GM21447 (cell line): ENCODE measurements around the gene LALBA.
A peak's percentile ranks its signal among the peaks of the same experiment; 100 is the strongest.
"Not testable (repeated sequence)": the region's sequence is repeated elsewhere in the genome, so short reads cannot be mapped to it uniquely, and the experiment has no call there.

ENCODE experiments used
- ATAC-seq: cut with Tn5 transposase; IDR thresholded peaks from one replicate; pipeline ENCODE4 v1.9.1; 2021; ENCODE audit not compliant: unreplicated experiment

LALBA gene

GRCh38 chr12:48569946-48570345 lies at the start of gene LALBA:
Gene LALBA (minus strand): TSS chr12:48570046. CDS start chr12:48570020, 26 bp downstream.
- no peak for ATAC-seq

- no peak for ATAC-seq
Observed at GRCh38 chr12:48618541-48618940, 48.7 kb upstream of the LALBA start.

- ATAC-seq = no peak
Observed at GRCh38 chr12:48615681-48616080, 45.8 kb upstream of the LALBA start.

DNA sequence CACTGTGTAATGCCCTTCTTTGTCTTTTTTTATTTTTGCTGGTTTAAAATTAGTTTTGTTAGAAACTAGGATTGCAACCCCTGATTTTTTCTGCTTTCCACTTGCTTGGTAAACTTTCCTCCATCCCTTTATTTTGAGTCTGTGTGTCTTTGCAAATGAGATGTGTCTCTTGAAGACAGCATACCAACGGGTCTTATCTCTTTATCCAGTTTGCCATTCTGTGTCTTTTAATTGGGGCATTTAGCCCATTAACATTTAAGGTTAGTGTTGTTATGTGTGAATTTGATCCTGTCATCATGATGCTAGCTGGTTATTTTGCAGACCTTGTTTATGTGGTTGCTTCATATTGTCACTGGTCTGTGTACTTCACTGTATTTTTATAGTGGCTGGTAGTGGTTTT lies 43.5 kb upstream of the LALBA start:
- ATAC-seq = no peak

GRCh38 chr12:48602192-48602989 lies 32.5 kb upstream of the LALBA start:
- no peak for ATAC-seq

DNA sequence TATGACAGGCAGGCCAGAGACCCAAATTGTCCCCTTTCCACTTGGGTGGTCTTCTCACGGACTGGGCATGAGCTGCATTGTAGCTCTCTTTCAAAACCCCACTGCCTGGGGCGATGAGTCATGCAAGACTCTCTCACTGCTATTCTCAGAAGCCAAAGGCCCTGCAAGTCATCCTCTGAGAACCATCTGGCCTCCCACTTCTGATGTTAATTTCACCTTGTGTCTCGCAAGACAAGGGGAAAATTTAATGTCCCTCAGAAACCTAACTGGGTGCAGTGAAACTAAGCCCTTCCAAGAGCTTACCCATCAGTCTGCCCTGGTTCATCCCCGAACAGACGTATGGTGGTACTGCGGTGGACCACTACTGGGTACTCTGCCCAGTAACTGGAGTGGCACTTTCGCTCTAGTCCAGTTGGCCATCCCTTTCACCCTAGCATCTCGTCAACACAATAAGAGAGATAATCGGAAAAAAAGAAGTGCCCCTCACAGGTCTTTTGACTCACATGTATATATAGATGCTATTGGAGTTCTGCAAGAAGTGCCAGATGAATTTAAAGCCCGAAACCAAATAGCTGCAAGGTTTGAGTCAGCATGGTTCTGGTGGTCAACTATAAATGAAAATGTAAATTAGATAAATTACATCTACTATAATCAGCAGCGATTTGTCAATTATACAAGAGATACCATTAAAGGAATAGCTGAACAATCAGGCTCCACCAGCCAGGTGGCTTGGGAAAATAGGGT lies 31.3 kb upstream of the LALBA start:
- ATAC-seq = peak; percentile 89

DNA sequence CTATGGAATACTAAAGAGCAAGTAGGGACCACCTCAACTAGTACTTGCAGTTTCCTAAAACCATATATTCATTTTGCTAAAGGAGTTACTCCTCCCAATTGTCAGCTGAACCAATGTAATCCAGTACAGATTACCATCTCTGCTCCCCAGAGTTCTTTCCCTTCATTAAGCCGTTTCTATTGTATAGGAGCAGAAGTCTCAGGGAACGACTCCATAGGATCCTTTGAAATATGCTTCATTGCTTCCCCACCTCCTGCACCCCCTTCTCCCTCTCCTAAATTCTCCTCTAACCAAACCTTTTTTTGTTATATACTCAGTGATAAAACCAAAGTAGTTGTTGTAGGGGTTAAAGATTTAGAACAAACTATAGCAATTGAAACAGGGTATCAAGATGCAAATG lies 30.7 kb upstream of the LALBA start:
- no peak for ATAC-seq

GRCh38 chr12:48592591-48593086 lies 22.8 kb upstream of the LALBA start:
- no peak for ATAC-seq

DNA sequence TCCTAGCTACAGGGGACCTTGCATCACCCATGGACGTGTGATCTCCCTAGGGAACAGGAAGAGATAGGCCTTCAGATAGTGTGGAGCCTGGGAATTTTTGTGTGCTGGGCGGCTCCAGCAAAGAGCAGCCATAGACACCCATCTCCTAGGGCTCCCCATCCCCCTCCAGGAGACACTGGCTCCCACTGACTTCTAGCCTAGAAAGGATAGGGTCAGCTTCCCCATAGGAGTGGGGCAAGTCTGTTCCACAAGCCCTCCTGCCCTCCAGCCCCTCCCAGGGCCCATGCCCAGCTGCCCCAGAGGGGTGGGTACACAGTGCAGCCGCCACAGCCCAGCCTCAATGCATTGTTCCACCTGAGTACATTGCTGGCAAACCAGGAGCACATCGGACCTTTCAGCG lies 16.5 kb upstream of the LALBA start:
- no peak for ATAC-seq

DNA sequence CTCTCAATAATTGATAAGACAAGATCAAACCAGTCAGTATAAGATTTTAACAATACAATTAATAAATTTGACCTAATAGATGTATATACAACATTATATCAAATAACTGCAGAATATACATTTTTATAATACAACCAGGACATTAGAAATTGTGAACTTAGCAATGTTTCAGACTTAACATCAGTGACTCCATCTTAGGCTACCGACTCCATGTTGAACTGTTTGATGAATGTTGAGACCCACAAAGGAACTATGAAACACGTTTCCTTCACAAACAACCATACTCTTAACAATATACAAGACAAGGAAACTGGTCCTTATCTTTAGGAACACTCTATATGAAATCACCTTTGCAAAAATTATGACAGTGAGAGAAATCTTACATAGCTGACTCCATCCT lies 13.9 kb upstream of the LALBA start:
- no peak for ATAC-seq

- ATAC-seq = no peak
Observed at GRCh38 chr12:48580831-48581230, 11.0 kb upstream of the LALBA start.

DNA sequence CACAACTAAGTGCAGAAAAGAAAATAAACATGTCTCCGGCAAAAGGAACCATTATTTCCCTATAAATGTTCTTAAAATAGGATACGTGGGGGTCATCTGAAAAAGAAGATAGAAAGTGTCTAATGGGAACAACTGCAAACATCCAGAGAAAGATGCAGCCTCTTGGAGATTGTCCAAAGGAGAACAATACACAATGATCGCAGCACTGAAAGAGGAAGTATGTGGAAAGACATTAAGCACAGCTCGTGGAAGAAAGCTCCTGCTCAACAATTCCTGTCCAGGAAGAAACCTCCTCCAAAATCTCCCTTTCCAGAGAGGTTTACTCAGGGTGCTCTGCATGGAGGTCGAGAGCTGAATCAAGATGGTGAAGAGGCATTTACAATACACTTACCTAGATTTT lies 2.5 kb upstream of the LALBA start:
- ATAC-seq = no peak

DNA sequence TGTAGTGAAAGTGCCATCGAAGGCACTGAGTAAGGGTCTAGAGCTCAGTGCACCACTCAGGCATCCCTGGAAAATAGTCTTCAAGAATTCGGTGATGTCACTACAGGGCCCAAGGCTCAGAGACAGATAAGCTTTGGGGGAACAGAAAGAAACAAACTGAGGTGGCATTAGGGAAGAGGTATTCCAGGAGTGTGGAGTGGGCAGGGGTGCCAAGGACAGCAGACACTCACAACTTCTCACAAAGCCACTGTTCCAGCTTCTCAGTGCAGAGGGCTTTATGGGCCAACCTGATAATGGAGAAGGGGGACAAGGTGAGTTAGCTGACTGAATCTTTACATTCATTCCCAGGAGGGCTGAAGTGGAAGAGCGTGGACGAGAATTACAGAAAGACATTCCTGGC lies 2.1 kb downstream of the LALBA start:
- ATAC-seq = no peak

DNA sequence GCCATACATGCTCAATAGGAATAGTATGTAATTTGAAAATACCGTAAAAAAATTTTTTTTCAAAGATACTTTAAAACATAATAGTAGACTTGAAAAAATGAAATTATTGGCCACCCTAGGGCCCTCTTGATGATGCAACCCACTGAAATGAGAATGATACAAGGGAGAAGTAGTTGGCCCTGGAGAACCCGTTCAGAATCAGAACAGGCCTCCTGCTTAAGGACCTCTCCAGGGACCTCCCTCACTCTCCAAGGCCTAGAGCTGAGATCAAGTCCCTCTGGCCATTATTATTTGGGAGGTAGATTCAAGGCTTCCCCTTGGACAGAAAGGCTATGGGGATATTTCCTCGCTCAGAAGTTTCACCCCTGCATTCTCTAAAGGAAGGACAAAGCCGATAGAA lies 11.9 kb downstream of the LALBA start:
- no peak for ATAC-seq

DNA sequence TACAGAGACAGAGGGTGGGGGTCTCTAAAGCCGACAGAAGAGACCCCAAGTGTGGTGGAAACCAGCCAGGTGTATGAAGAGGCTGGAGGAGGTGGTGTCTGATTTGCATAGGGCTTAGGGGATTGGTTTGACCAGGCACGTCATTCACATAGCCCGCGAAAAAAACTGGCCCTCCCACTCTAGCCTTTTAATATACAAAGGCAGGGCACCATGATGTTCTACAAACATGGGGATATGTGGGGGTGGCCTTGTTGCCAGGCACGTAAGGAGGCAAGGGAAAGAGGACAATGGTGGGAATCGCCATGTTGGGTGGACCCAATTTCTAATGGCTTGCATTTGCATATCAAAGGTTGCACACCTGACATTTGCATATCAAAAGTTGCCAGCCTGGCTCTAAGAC lies 13.2 kb downstream of the LALBA start:
- ATAC-seq = no peak

DNA sequence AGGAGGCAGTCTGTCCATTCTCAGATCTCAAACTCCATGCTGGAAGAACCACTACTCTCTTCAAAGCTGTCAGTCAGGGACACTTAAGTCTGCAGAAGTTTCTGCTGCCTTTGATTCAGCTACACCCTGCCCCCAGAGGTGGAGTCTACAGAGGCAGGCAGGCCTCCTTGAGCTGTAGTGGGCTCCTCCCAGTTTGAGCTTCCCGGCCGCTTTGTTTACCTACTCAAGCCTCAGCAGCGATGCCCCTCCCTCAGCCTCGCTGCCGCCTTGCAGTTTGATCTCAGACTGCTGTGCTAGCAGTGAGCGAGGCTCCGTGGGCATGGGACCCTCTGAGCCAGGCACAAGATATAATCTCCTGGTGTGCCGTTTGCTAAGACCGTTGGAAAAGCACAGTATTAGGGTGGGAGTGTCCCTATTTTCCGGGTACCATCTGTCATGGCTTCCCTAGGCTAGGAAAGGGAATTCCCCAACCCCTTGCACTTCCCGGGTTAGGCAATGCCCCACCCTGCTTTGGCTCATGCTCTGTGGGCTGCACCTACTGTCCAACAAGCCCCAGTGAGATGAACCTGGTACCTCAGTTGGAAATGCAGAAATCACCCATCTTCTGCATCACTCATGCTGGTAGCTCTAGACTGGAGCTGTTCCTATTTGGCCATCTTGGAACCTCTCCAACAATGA lies 16.0 kb downstream of the LALBA start:
- not testable (repeated sequence) for ATAC-seq

DNA sequence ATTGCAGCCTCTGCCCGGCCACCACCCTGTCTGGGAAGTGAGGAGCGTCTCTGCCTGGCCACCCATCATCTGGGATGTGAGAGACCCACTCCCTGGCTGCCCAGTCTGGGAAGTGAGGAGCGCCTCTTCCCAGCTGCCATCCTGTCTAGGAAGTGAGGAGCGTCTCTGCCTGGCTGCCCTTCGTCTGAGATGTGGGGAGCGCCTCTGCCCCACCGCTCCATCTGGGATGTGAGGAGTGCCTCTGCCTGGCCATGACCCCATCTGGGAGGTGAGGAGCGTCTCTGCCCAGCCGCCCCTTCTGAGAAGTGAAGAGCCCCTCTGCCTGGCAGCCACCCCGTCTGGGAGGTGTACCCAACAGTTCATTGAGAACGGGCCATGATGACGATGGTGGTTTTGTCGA lies 18.2 kb downstream of the LALBA start:
- not testable (repeated sequence) for ATAC-seq

DNA sequence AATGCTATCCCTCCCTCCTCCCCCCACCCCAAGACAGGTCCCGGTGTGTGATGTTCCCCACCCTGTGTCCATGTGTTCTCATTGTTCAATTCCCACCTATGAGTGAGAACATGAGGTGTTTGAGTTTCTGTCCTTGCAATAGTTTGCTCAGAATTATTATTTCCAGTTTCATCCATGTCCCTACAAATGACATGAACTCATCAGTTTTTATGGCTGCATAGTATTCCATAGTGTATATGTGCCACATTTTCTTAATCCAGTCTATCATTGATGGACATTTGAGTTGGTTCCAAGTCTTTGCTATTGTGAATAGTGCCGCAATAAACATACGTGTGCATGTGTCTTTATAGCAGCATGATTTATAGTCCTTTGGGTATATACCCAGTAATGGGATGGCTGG lies 22.8 kb downstream of the LALBA start:
- ATAC-seq = not testable (repeated sequence)

DNA sequence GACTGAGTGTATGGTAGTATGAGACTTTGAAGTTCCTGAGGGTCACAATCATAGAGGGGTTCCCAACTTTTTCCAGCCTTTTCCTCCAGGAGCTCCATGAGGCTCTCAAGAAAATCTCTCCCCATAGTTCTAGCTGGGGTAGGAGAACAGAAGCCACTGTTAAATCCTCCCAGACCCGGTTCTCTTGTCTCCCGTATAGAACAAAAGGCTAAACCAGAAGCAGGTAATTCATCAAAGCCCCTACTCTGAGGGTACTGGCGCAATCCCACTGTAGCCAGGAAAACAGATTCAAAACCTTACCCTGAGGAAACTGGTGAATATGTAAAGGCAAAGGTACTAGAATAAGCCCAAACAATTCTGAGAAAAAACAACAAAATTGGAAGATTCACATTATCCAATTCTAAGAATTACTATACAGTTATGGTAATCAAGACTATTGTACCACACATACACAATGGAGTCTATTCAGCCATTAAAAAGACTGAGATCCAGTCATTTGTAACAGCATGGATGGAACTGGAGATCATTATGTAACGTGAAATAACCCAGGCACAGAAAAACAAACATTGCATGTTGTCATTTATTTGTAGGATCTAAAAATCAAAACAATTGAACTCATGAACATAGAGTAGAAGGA lies 23.9 kb downstream of the LALBA start:
- no peak for ATAC-seq

DNA sequence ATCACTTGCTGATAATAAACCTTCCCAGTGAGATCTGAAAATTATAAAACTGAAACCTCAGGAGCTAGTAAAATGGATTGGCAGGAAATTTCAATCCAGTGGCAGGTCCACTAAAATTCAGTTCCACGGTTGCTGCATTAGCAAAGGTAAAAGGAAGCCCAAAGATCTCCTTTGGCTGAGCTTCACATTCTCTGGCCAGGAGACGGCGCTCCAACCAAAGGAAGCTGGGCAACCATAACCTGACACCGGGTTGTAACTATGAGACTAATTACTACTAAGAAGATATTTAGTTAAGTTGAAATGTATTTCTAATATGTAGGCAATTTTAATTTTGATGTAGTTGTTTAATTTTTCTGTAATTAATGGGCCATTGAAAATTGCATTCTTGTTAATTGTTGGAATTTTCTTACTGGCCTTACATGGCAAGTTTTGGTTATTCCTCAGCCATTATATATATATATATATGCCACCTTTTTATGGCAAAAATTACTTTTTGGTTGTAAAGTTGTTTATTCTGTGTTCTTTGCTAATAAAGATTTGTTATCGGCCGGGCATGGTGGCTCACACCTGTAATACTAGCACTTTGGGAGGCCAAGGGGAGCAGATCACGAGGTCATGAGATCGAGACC lies 27.4 kb downstream of the LALBA start:
- ATAC-seq = no peak

DNA sequence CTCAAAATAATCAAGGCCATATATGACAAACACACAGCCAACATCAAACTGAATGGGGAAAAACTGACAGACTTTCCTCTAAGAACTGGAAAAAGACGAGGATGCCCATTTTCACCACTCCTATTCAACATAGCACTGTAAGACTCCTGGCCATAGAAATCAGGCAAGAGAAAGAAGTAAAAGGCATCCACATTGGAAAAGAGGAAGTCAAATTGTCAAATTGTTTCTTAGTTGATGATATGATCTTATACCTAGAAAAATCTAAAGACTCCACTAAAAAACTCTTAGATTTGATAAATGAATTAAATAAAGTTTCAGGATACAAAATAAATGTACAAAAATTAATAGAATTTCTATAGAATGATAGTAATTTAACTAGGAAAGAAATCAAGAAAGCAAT lies 33.2 kb downstream of the LALBA start:
- no peak for ATAC-seq
